Cardiac fibroblast (primary cell): Measurements from ENCODE around the gene C15orf62.

Source experiments
- DNase-seq, 2 donors: peaks; one replicate each; pipeline versions ENCODE4 v3.0.0 to v3.0.0-alpha.2; 2010; ENCODE audit warnings: low read depth in 2 of 2
- H3K4me3 ChIP-seq, 2 donors: replicated peaks in 1 of 2; 1 replicate in 1 of 2; 2 replicates in 1 of 2; pipeline ENCODE4 v1.5.1; 2011; ENCODE audit warnings: low read depth in 2 of 2, low read length in 2 of 2, mild to moderate bottlenecking in 2 of 2, moderate library complexity in 1 of 2
- CTCF ChIP-seq: IDR thresholded peaks from one replicate; pipeline ENCODE4 v1.5.1; 2011; ENCODE audit warnings: low read depth, mild to moderate bottlenecking, low read length, inconsistent platforms

C15orf62 gene

GRCh38 chr15:40776537-40777141 lies 6.9 kb downstream of the C15orf62 start:
- DNase-seq: peak; percentile 50 to 75
- H3K4me3 ChIP-seq: no peak overlapping the region
- TF ChIP-seq CTCF: no peak

GRCh38 chr15:40782609-40783227 lies 12.9 kb downstream of the C15orf62 start:
- H3K4me3 ChIP-seq: no peak overlapping the region
- TF ChIP-seq CTCF: peak; percentile 57
- peak in 1 of 2 donors; percentile 27 for DNase-seq

- peak in 1 of 2 donors; percentile 13 for DNase-seq
- no peak for TF ChIP-seq CTCF
- H3K4me3 ChIP-seq: no peak overlapping the region
Observed at GRCh38 chr15:40785164-40785563, 15.4 kb downstream of the C15orf62 start.

- TF ChIP-seq CTCF: no peak
- H3K4me3 ChIP-seq: no peak overlapping the region
- DNase-seq: no peak
Observed at GRCh38 chr15:40785814-40786213, 16.0 kb downstream of the C15orf62 start.

GRCh38 chr15:40787344-40787841 lies 17.6 kb downstream of the C15orf62 start:
- no peak overlapping the region for H3K4me3 ChIP-seq
- TF ChIP-seq CTCF: no peak
- DNase-seq: peak; percentile 77 to 79

- TF ChIP-seq CTCF: no peak
- no peak for DNase-seq
- H3K4me3 ChIP-seq: no peak overlapping the region
Observed at GRCh38 chr15:40787991-40788390, 18.2 kb downstream of the C15orf62 start.
